HCT116 (cell line): ENCODE results near the gene NTMT2.

Source experiments
- EZH2phosphoT487 ChIP-seq: fragments of 200-600 bp; IDR thresholded peaks from 2 replicates; pipeline ENCODE4 v1.6.1; 2018; ENCODE audit warnings: antibody characterized with exemption, borderline replicate concordance
- POLR2A ChIP-seq: IDR thresholded peaks from 2 replicates; pipeline ENCODE4 v1.7.0; 2011; ENCODE audit warnings: borderline replicate concordance; ENCODE audit not compliant: insufficient read depth, insufficient read length; ENCODE audit errors: extremely low read depth
- SP1 ChIP-seq: IDR thresholded peaks from 2 replicates; pipeline ENCODE4 v1.6.1; 2012; ENCODE audit warnings: low read depth
- SRF ChIP-seq: IDR thresholded peaks from 2 replicates; pipeline ENCODE4 v1.6.1; 2012; ENCODE audit warnings: low read depth
- ZNF274 ChIP-seq: fragments of 200-500 bp; sonication (Bioruptor generic); IDR thresholded peaks from 2 replicates; pipeline ENCODE4 v1.6.1; 2014; ENCODE audit warnings: mild to moderate bottlenecking, low read depth, low read length, inconsistent platforms
- TF ChIP-seq, protein P1 (sequence below): IDR thresholded peaks from 2 replicates; pipeline ENCODE4 v1.6.1; 2012
- TF ChIP-seq, protein P2 (sequence below), 3 experiments: fragments of 200-600 bp in 1 of 3; sonication (generic) in 1 of 3; IDR thresholded peaks in 2 of 3; conservative IDR thresholded peaks in 1 of 3; 2 replicates each; pipeline ENCODE4 v1.5.1; 2012 to 2017; ENCODE audit warnings: low read depth in 2 of 3, low read length in 2 of 3, antibody characterized with exemption in 1 of 3, borderline replicate concordance in 1 of 3, control low read depth in 1 of 3, mild to moderate bottlenecking in 1 of 3, mixed read lengths in 1 of 3, mixed run types in 1 of 3, moderate library complexity in 1 of 3; ENCODE audit not compliant: insufficient read depth in 1 of 3
- TF ChIP-seq, protein P3 (sequence below): IDR thresholded peaks from 2 replicates; pipeline ENCODE4 v1.6.1; 2012; ENCODE audit warnings: low read depth

DNA sequence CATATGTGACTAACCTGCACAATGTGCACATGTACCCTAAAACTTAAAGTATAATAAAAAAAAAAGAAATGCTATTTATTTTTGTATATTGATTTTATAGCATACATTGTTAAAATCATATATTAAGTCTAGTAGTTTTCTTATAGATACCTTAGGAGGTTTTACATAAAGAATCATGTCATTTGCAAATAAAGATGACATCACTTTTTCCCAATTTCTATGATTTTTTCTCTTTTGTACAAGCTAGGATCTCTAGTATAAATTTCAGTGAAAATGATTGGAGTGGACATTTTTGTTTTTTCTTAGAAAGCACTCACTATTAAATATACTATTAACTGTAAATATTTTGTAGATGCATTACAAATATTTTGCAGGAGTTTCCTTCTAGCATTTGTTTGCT lies 20.5 kb upstream of the NTMT2 start:
- TF ChIP-seq, protein P1, sequence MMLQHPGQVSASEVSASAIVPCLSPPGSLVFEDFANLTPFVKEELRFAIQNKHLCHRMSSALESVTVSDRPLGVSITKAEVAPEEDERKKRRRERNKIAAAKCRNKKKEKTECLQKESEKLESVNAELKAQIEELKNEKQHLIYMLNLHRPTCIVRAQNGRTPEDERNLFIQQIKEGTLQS, result no peak
- TF ChIP-seq EZH2phosphoT487 (no peak), POLR2A (no peak), ZNF274 (no peak), SRF (no peak), SP1 (no peak)
- TF ChIP-seq, protein P2, sequence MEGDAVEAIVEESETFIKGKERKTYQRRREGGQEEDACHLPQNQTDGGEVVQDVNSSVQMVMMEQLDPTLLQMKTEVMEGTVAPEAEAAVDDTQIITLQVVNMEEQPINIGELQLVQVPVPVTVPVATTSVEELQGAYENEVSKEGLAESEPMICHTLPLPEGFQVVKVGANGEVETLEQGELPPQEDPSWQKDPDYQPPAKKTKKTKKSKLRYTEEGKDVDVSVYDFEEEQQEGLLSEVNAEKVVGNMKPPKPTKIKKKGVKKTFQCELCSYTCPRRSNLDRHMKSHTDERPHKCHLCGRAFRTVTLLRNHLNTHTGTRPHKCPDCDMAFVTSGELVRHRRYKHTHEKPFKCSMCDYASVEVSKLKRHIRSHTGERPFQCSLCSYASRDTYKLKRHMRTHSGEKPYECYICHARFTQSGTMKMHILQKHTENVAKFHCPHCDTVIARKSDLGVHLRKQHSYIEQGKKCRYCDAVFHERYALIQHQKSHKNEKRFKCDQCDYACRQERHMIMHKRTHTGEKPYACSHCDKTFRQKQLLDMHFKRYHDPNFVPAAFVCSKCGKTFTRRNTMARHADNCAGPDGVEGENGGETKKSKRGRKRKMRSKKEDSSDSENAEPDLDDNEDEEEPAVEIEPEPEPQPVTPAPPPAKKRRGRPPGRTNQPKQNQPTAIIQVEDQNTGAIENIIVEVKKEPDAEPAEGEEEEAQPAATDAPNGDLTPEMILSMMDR (IDR thresholded peaks at IDR 0.05 in 2 of 3, conservative IDR thresholded peaks at IDR 0.05 in 1 of 3; ENCODE audit: borderline replicate concordance in 1 of 3, insufficient read depth in 1 of 3, low read depth in 2 of 3, low read length in 2 of 3), result no peak
- TF ChIP-seq, protein P3, sequence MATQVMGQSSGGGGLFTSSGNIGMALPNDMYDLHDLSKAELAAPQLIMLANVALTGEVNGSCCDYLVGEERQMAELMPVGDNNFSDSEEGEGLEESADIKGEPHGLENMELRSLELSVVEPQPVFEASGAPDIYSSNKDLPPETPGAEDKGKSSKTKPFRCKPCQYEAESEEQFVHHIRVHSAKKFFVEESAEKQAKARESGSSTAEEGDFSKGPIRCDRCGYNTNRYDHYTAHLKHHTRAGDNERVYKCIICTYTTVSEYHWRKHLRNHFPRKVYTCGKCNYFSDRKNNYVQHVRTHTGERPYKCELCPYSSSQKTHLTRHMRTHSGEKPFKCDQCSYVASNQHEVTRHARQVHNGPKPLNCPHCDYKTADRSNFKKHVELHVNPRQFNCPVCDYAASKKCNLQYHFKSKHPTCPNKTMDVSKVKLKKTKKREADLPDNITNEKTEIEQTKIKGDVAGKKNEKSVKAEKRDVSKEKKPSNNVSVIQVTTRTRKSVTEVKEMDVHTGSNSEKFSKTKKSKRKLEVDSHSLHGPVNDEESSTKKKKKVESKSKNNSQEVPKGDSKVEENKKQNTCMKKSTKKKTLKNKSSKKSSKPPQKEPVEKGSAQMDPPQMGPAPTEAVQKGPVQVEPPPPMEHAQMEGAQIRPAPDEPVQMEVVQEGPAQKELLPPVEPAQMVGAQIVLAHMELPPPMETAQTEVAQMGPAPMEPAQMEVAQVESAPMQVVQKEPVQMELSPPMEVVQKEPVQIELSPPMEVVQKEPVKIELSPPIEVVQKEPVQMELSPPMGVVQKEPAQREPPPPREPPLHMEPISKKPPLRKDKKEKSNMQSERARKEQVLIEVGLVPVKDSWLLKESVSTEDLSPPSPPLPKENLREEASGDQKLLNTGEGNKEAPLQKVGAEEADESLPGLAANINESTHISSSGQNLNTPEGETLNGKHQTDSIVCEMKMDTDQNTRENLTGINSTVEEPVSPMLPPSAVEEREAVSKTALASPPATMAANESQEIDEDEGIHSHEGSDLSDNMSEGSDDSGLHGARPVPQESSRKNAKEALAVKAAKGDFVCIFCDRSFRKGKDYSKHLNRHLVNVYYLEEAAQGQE, result no peak
